Kidney (tissue), 22 donors: ENCODE data around the gene CYB5R2. TPM values are rescaled to one million over a fixed set of nuclear protein-coding genes. Genes with fewer than 3 reads are reported as not detected.
A peak's percentile ranks its signal among the peaks of the same experiment; 100 is the strongest.

Source experiments
- DNase-seq, 5 donors: peaks; one replicate each; pipeline ENCODE4 v3.0.0-alpha.2; 2013 to 2020
- FAIRE-seq: peaks from 2 replicates; lab custom pipeline; 2012; peaks lifted over from hg19 to GRCh38; lab: Jason Lieb, UNC
- H3K27ac ChIP-seq, 2 donors: one replicate each; pipeline ENCODE4 v1.7.0; 2013; ENCODE audit warnings: low read depth in 2 of 2, low read length in 2 of 2, inconsistent platforms in 1 of 2
- H3K27me3 ChIP-seq: one replicate; pipeline ENCODE4 v1.7.1; 2013; ENCODE audit warnings: low read length, inconsistent platforms; ENCODE audit not compliant: control insufficient read depth, insufficient read depth
- H3K36me3 ChIP-seq, 3 donors: one replicate each; pipeline versions ENCODE4 v1.7.0 to v1.7.1; 2013; ENCODE audit warnings: low read length in 3 of 3, control low read depth in 1 of 3, inconsistent platforms in 1 of 3; ENCODE audit not compliant: insufficient read depth in 3 of 3, control insufficient read depth in 2 of 3
- H3K4me1 ChIP-seq, 3 donors: one replicate each; pipeline versions ENCODE4 v1.7.0 to v1.7.1; 2013; ENCODE audit warnings: low read length in 3 of 3, inconsistent platforms in 1 of 3, low read depth in 1 of 3; ENCODE audit not compliant: control insufficient read depth in 2 of 3, insufficient read depth in 2 of 3
- H3K4me3 ChIP-seq, 3 donors: one replicate each; pipeline versions ENCODE4 v1.7.0 to v1.8.1; 2013; ENCODE audit warnings: low read length in 3 of 3, control low read depth in 1 of 3, inconsistent platforms in 1 of 3
- H3K9ac ChIP-seq, 3 donors: one replicate each; pipeline versions ENCODE4 v1.7.0 to v1.7.1; 2013; ENCODE audit warnings: low read length in 3 of 3, control low read depth in 1 of 3, inconsistent platforms in 1 of 3
- H3K9me3 ChIP-seq, 3 donors: one replicate each; pipeline versions ENCODE4 v1.7.0 to v1.7.1; 2013; ENCODE audit warnings: low read length in 3 of 3, control low read depth in 1 of 3, inconsistent platforms in 1 of 3; ENCODE audit not compliant: control insufficient read depth in 2 of 3, insufficient read depth in 1 of 3
- CTCF ChIP-seq: IDR thresholded peaks from 3 replicates; pipeline ENCODE4 v1.5.1; 2012; ENCODE audit warnings: mild to moderate bottlenecking, moderate library complexity, borderline replicate concordance; ENCODE audit not compliant: insufficient read depth; ENCODE audit errors: extremely low read depth
- intact Hi-C: fragments of 100-400 bp; cut with DNase I; formaldehyde crosslinking; loops from one replicate; pipeline ENCODE4 v1.11.1; 2022
- long read RNA-seq, 10 donors: library from polyadenylated mRNA in 1 of 10; unstranded in 1 of 10; transcript quantifications; one replicate each; pipeline ENCODE4 v2.0.0 and lab custom pipeline, GENCODE V29; 2021 to 2026
- polyA plus RNA-seq: library from polyadenylated mRNA; stranded (reverse); fragments of 350-450 nt; fragmentation: Illumina TruSeq; extraction: RNeasy Lipid Tissue Mini Kit (QIAGEN cat#74804); gene quantifications from one replicate; pipeline ENCODE4 v1.2.3, GENCODE V29; 2014; ENCODE audit warnings: low read depth, low replicate concordance; ENCODE audit not compliant: insufficient read depth
- total RNA-seq: library from RNA; stranded (reverse); fragmentation: NEBNext Ultra II Directional; extraction: Animal tissue kit (Norgen Biotek cat#: 25700); gene quantifications from one replicate; pipeline ENCODE4 v1.2.1, GENCODE V29; 2021
- donor health status: control.
- donor health status: control.
- donor health status: control.
- donor health status: control.
- donor health status: control.
- donor health status: DM: yes; HTN: yes; CAD: no.
- donor health status: Normal renal cell carcinoma (clear cell type).

The CYB5R2 gene
- 8.7 TPM for total RNA-seq
- polyA plus RNA-seq: 8.2 TPM
- long read RNA-seq, donor 1, partial matches to known transcripts: 0 of 1 reads
- long read RNA-seq, donor 1, other reads (novel, unspliced or antisense): 0 of 1 reads
- long read RNA-seq, donor 2, partial matches to known transcripts: 0 of 4 reads
- long read RNA-seq, donor 2, other reads (novel, unspliced or antisense): 0 of 4 reads
- long read RNA-seq, donor 3, transcript CYB5R2-201 (9 exons, 1,254 nt): major isoform, 5 of 14 reads
- long read RNA-seq, donor 3, partial matches to known transcripts: 8 of 14 reads
- long read RNA-seq, donor 3, other reads (novel, unspliced or antisense): 0 of 14 reads
- long read RNA-seq, donor 4, partial matches to known transcripts: 0 of 3 reads
- long read RNA-seq, donor 4, other reads (novel, unspliced or antisense): 0 of 3 reads
- long read RNA-seq, donor 5: 0 reads
- long read RNA-seq, donor 6, partial matches to known transcripts: 10 of 17 reads
- long read RNA-seq, donor 6, other reads (novel, unspliced or antisense): 0 of 17 reads
- long read RNA-seq, donor 7, partial matches to known transcripts: 0 of 7 reads
- long read RNA-seq, donor 7, other reads (novel, unspliced or antisense): 6 of 7 reads
- long read RNA-seq, donor 8, partial matches to known transcripts: 14 of 20 reads
- long read RNA-seq, donor 8, other reads (novel, unspliced or antisense): 0 of 20 reads
- long read RNA-seq, donor 9, partial matches to known transcripts: 0 of 1 reads
- long read RNA-seq, donor 9, other reads (novel, unspliced or antisense): 0 of 1 reads
- long read RNA-seq, donor 10, partial matches to known transcripts: 0 of 4 reads
- long read RNA-seq, donor 10, other reads (novel, unspliced or antisense): 0 of 4 reads

GRCh38 chr11:7672960-7673723 lies at the start of gene CYB5R2:
CYB5R2 (minus strand) TSS chr11:7673500; CDS start chr11:7672825, 675 bp downstream.
- H3K4me1 ChIP-seq: peaks cover 0 to 12% (median 4%) of the 10 kb centered on the region in 3 donors
- FAIRE-seq (no peak), DNase-seq (peak; percentile 66 to 92 (median 79))
- no peaks in the 10 kb centered on the region for H3K27me3 ChIP-seq
- no peak within 1 kb of the TSS for H3K27ac ChIP-seq
- no peak for TF ChIP-seq CTCF
- intact Hi-C loops: no loop called here
- H3K4me3 ChIP-seq: peak within 1 kb of the TSS; percentile 37 to 55 (median 39)
- no peaks in the 10 kb centered on the region for H3K36me3 ChIP-seq
- H3K9ac ChIP-seq: peak within 1 kb of the TSS in 1 of 3 donors; percentile 62
- no peaks in the 10 kb centered on the region for H3K9me3 ChIP-seq

GRCh38 chr11:7714786-7715185 lies 41.5 kb upstream of the CYB5R2 start:
- no peaks in the 10 kb centered on the region for H3K27me3 ChIP-seq
- intact Hi-C loops: no loop called here
- no peaks in the 10 kb centered on the region for H3K4me1 ChIP-seq
- no peaks in the 10 kb centered on the region for H3K9me3 ChIP-seq
- H3K36me3 ChIP-seq: no peaks in the 10 kb centered on the region
- H3K9ac ChIP-seq: no peak overlapping the region
- no peak overlapping the region for H3K4me3 ChIP-seq
- DNase-seq: no peak
- no peak overlapping the region for H3K27ac ChIP-seq
- no peak for TF ChIP-seq CTCF
- FAIRE-seq: no peak

- H3K27me3 ChIP-seq: no peaks in the 10 kb centered on the region
- FAIRE-seq: no peak
- no peaks in the 10 kb centered on the region for H3K36me3 ChIP-seq
- H3K4me3 ChIP-seq: peak within 1 kb of the TSS in 1 of 3 donors; percentile 3
- no peak for TF ChIP-seq CTCF
- peaks cover 0 to 2% (median 0%) of the 10 kb centered on the region in 3 donors for H3K4me1 ChIP-seq
- no peak within 1 kb of the TSS for H3K27ac ChIP-seq
- no peak within 1 kb of the TSS for H3K9ac ChIP-seq
- DNase-seq: peak in 2 of 5 donors; percentile 29 to 44
- intact Hi-C loops: no loop called here
- H3K9me3 ChIP-seq: no peaks in the 10 kb centered on the region
Observed at GRCh38 chr11:7706377-7706776, 33.1 kb upstream of the CYB5R2 start, which contains the start of gene OVCH2. OVCH2 (minus strand) TSS chr11:7706477; CDS start chr11:7706394, 83 bp downstream.
